GM12878 (cell line): Measurements from ENCODE around the gene INTS2. TPM values are rescaled to one million over a fixed set of nuclear protein-coding genes. Genes with fewer than 3 reads are reported as not detected.
"Not testable (repeated sequence)": the region's sequence is repeated elsewhere in the genome, so short reads cannot be mapped to it uniquely, and the experiment has no call there.

Experiments
- ATAC-seq: fragments of 200-7000 bp; cut with Tn5 transposase; 3 replicates; pipeline ENCODE4 v1.9.1; 2020; ENCODE audit warnings: mild to moderate bottlenecking, moderate library complexity
- BruUV-seq: library from RNA; stranded (reverse); fragments of 400-500 nt; replicated peaks from 2 replicates; lab custom pipeline; 2021; lab: Mats Ljungman, UMichigan
- CTCF ChIA-PET: fragments of 300-600 bp; sonication (Branson Sonifier 250); formaldehyde crosslinking; extraction: SDS; loops from one replicate; lab custom pipeline; 2021; ENCODE audit warnings: inconsistent platforms; lab: Yijun Ruan, JAX
- POLR2A ChIA-PET: fragments of 350-600 bp; formaldehyde crosslinking; extraction: SDS; loops from one replicate; lab custom pipeline; 2021; ENCODE audit warnings: inconsistent platforms; lab: Charles Lee
- RAD21 ChIA-PET: fragments of 300-600 bp; sonication (Branson Sonifier 250); formaldehyde crosslinking; loops from one replicate; lab custom pipeline; 2023; ENCODE audit warnings: antibody characterized with exemption; ENCODE audit not compliant: unreplicated experiment; lab: Charles Lee
- SMC1A ChIA-PET: fragments of 300-600 bp; sonication (Branson Sonifier 250); formaldehyde crosslinking; loops from one replicate; lab custom pipeline; 2023; ENCODE audit not compliant: unreplicated experiment, uncharacterized antibody; lab: Charles Lee
- DNase-seq: peaks from one replicate; pipeline ENCODE4 v3.0.0-alpha.2; 2011; ENCODE audit warnings: low read depth, low spot score
- FAIRE-seq: peaks from 3 replicates; lab custom pipeline; 2011; peaks lifted over from hg19 to GRCh38; lab: Jason Lieb, UNC
- H2AFZ ChIP-seq: 2 replicates; pipeline ENCODE4 v1.6.0; 2011; ENCODE audit warnings: low read depth, low read length, control low read depth; ENCODE audit not compliant: control insufficient read depth
- H3K27ac ChIP-seq: 2 replicates; pipeline ENCODE4 v1.5.1; 2011; ENCODE audit warnings: control low read depth; ENCODE audit not compliant: control insufficient read depth, insufficient read depth
- H3K27me3 ChIP-seq, 2 experiments: replicated peaks in 1 of 2; 2 replicates each; pipeline versions ENCODE4 v1.6.0 to v1.6.1; 2011; ENCODE audit warnings: low read length in 1 of 2; ENCODE audit not compliant: control insufficient read depth in 2 of 2, insufficient read depth in 2 of 2
- H3K36me3 ChIP-seq, 2 experiments: 2 replicates each; pipeline ENCODE4 v1.5.1; 2011; ENCODE audit warnings: low read length in 1 of 2; ENCODE audit not compliant: control insufficient read depth in 2 of 2, insufficient read depth in 2 of 2
- H3K4me1 ChIP-seq: 2 replicates; pipeline ENCODE4 v1.6.1; 2011; ENCODE audit warnings: mild to moderate bottlenecking, low read length, moderate library complexity, mixed read lengths; ENCODE audit not compliant: control insufficient read depth, insufficient read depth
- H3K4me2 ChIP-seq: 2 replicates; pipeline ENCODE4 v1.6.0; 2011; ENCODE audit warnings: control low read depth; ENCODE audit not compliant: control insufficient read depth, insufficient read depth
- H3K4me3 ChIP-seq: fragments of 200-600 bp; sonication (generic); 2 replicates; pipeline ENCODE4 v1.5.1; 2016
- H3K79me2 ChIP-seq: 2 replicates; pipeline ENCODE4 v1.6.0; 2011; ENCODE audit warnings: low read length; ENCODE audit not compliant: control insufficient read depth, insufficient read depth
- H3K9ac ChIP-seq: 2 replicates; pipeline ENCODE4 v1.8.0; 2011; ENCODE audit warnings: low read length, control low read depth, mixed read lengths; ENCODE audit not compliant: control insufficient read depth, insufficient read depth
- H3K9me3 ChIP-seq: replicated peaks from 3 replicates; pipeline ENCODE4 v1.5.1; 2011; ENCODE audit warnings: mild to moderate bottlenecking, low read length; ENCODE audit not compliant: control insufficient read depth, insufficient read depth
- H4K20me1 ChIP-seq: 2 replicates; pipeline ENCODE4 v1.6.0; 2011; ENCODE audit not compliant: control insufficient read depth, insufficient read depth
- ETV6 ChIP-seq, 2 experiments: fragments of 450-650 bp in 1 of 2; IDR thresholded peaks in 1 of 2; conservative IDR thresholded peaks in 1 of 2; 2 replicates each; pipeline ENCODE4 v1.6.1; 2014; ENCODE audit warnings: antibody characterized with exemption in 1 of 2, borderline replicate concordance in 1 of 2, low read depth in 1 of 2, mild to moderate bottlenecking in 1 of 2, moderate library complexity in 1 of 2
- WGBS: methylation state at CpG from one replicate; pipeline ENCODE4 v1.1.6; 2016; ENCODE audit warnings: low lambda C conversion rate; ENCODE audit not compliant: insufficient replicate concordance, insufficient coverage; ENCODE audit errors: missing lambda C conversion rate; 5-methylcytosine and 5-hydroxymethylcytosine counted together
- in situ Hi-C: fragments of 300-500 bp; cut with MboI; formaldehyde crosslinking; loops from 9 replicates; pipeline ENCODE4 v1.14.3; 2018; ENCODE audit warnings: mixed read lengths
- intact Hi-C: fragments of 100-400 bp; cut with micrococcal nuclease; formaldehyde crosslinking; loops from one replicate; pipeline ENCODE4 v1.14.2; 2022; ENCODE audit not compliant: unreplicated experiment
- polyA plus RNA-seq, 11 experiments: library from polyadenylated mRNA; depleted of rRNA in 4 of 11; unstranded in 6 of 11; stranded (reverse) in 5 of 11; fragments of >200 nt; fragmentation: Nextera tagmentation in 4 of 11; fragmentation: Illumina TruSeq in 1 of 11; extraction: Ambion mirVana in 4 of 11; extraction: Trizol in 1 of 11; gene quantifications; 1 replicate in 1 of 11; 2 replicates in 10 of 11; pipeline versions ENCODE4 v1.2.1 to v1.2.3, GENCODE V29; 2011 to 2016; ENCODE audit warnings: inconsistent platforms in 2 of 11, missing spikeins in 2 of 11, low read depth in 1 of 11
- total RNA-seq, 4 experiments: library from RNA; depleted of rRNA in 3 of 4; stranded (reverse); fragments of >200 nt in 3 of 4; fragmentation: Illumina TruSeq in 1 of 4; extraction: Trizol in 1 of 4; gene quantifications; 2 replicates each; pipeline versions ENCODE4 v1.2.1 to v1.2.3, GENCODE V29; 2013 to 2021
- TF ChIP-seq, protein P1 (sequence below): fragments of 450-650 bp; IDR thresholded peaks from 2 replicates; pipeline ENCODE4 v1.6.1; 2018; ENCODE audit warnings: mild to moderate bottlenecking, low read depth, moderate library complexity; ENCODE audit not compliant: partially characterized antibody

The INTS2 gene
- total and polyA plus RNA-seq, 10 of the 15 experiments (the other 5 are each of a cell fraction or from before 2014, with no cell fraction given): 2.8 to 22.2 (median 11.6) TPM

DNA sequence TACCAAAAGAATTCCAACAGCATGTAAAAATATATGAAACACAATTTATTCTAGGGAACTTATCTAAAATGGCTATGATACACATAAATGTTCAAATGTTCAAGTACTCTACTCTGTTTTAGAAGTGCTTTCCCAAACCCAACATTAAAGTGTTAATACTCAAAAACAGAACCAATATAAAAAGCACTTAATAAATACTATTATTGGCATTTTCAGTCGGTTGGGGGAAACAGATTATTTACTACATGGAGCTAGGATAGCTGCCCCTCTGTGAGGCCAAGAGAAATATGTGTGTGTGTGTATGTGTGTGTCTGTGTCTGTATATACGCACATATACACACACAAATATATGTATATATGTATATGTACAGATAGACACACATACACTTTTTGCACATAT is 32.4 kb downstream of the INTS2 start (continued):
- TF ChIP-seq, protein P1, sequence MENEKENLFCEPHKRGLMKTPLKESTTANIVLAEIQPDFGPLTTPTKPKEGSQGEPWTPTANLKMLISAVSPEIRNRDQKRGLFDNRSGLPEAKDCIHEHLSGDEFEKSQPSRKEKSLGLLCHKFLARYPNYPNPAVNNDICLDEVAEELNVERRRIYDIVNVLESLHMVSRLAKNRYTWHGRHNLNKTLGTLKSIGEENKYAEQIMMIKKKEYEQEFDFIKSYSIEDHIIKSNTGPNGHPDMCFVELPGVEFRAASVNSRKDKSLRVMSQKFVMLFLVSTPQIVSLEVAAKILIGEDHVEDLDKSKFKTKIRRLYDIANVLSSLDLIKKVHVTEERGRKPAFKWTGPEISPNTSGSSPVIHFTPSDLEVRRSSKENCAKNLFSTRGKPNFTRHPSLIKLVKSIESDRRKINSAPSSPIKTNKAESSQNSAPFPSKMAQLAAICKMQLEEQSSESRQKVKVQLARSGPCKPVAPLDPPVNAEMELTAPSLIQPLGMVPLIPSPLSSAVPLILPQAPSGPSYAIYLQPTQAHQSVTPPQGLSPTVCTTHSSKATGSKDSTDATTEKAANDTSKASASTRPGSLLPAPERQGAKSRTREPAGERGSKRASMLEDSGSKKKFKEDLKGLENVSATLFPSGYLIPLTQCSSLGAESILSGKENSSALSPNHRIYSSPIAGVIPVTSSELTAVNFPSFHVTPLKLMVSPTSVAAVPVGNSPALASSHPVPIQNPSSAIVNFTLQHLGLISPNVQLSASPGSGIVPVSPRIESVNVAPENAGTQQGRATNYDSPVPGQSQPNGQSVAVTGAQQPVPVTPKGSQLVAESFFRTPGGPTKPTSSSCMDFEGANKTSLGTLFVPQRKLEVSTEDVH: no peak

DNA sequence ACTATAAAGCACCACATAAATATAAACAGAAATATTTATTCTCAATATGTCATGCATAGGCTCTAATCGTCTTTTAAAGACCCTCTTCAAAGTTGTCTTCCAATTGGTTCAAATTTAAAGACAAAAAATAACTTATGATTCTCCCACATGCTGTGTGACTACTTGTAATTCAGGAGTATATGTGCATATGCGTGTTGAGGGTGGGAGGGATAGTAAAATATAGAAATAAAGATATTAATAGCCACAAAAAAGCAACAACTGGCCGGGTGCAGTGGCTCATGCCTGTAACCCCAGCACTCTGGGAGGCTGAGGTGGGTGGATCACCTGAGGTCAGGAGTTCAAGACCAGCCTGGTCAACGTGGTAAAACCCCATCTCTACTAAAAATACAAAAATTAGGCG is 33.5 kb downstream of the INTS2 start:
- H3K4me1 ChIP-seq, SMC1A ChIA-PET, in situ Hi-C loops, RAD21 ChIA-PET, H3K4me3 ChIP-seq, H3K27me3 ChIP-seq, H3K4me2 ChIP-seq, FAIRE-seq, CTCF ChIA-PET, H3K79me2 ChIP-seq, H3K27ac ChIP-seq, ATAC-seq, POLR2A ChIA-PET, H2AFZ ChIP-seq, H3K9me3 ChIP-seq, BruUV-seq, H3K36me3 ChIP-seq, intact Hi-C loops, H3K9ac ChIP-seq, DNase-seq, H4K20me1 ChIP-seq: not testable (repeated sequence)
- 35% methylated on average over 5 of the region's 5 CpGs for WGBS

DNA sequence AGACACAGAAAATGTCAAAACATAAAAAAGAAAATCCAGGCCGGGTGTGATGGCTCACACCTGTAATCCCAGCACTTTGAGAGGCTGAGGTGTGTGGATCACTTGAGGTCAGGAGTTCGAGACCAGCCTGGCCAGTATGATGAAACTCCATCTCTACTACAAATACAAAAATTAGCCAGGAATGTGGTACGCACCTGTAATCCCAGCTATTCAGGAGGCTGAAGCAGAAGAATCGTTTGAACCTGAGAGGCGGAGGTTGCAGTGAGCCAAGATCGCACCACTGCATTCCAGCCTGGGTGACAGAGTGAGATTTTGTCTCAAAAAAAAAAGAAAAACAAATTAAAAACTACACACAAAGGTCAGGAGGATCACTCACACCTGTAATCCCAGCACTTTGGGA is 40.0 kb downstream of the INTS2 start:
- DNase-seq, H4K20me1 ChIP-seq, FAIRE-seq, H3K4me3 ChIP-seq, intact Hi-C loops, H3K79me2 ChIP-seq, H3K4me2 ChIP-seq, RAD21 ChIA-PET, BruUV-seq, H3K9me3 ChIP-seq, CTCF ChIA-PET, POLR2A ChIA-PET, SMC1A ChIA-PET, H3K9ac ChIP-seq, H3K36me3 ChIP-seq, in situ Hi-C loops, H3K27ac ChIP-seq, H2AFZ ChIP-seq, H3K4me1 ChIP-seq, H3K27me3 ChIP-seq, ATAC-seq: not testable (repeated sequence)
- TF ChIP-seq ETV6 (conservative IDR thresholded peaks at IDR 0.05 in 1 of 2, IDR thresholded peaks at IDR 0.05 in 1 of 2; ENCODE audit: borderline replicate concordance in 1 of 2, low read depth in 1 of 2): 0 out of 4 replicates have a peak, but pooled peaks of 1 of the 2 experiments have one; percentile 80
- WGBS: 96% methylated on average over 6 of the region's 6 CpGs

DNA sequence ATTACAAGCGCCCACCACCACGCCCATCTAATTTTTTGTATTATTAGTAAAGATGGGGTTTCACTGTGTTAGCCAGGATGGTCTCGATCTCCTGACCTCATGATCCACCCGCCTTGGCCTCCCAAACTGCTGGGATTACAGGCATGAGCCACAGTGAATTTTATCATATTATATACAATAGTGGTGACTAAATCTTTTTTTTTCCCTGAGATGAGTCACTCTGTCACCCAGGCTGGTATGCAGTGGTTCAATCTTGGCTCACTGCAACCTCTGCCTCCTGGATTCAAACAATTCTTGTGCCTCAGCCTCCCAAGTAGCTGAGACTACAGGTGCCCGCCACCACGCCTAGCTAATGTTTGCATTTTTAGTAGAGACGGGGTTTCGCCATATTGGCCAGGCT is 41.9 kb downstream of the INTS2 start:
- H3K36me3 ChIP-seq, H3K9ac ChIP-seq, H3K4me2 ChIP-seq, SMC1A ChIA-PET, H3K4me3 ChIP-seq, BruUV-seq, H2AFZ ChIP-seq, H4K20me1 ChIP-seq, H3K27me3 ChIP-seq, in situ Hi-C loops, RAD21 ChIA-PET, intact Hi-C loops, H3K79me2 ChIP-seq, H3K9me3 ChIP-seq, POLR2A ChIA-PET, FAIRE-seq, DNase-seq, H3K4me1 ChIP-seq, ATAC-seq, H3K27ac ChIP-seq: not testable (repeated sequence)
- WGBS: 97% methylated on average over 8 of the region's 8 CpGs
- CTCF ChIA-PET: interaction anchor here (0.7 to 1.7 kb wide), 3 partner anchors 9 to 224 kb away, joined by 3 to 6 read pairs (median 3); no protein-coding TSS in a partner anchor
